KOPT-K1 (cell line): Measurements from ENCODE around the gene NOD1.

Experiments
- H3K27ac ChIP-seq: fragments of 200-600 bp; sonication (generic); 2 replicates; pipeline ENCODE4 v1.5.1; 2016; ENCODE audit warnings: antibody characterized with exemption, mild to moderate bottlenecking, low read depth, low read length; ENCODE audit not compliant: poor library complexity, severe bottlenecking
- H3K36me3 ChIP-seq: fragments of 200-600 bp; sonication (generic); 2 replicates; pipeline ENCODE4 v1.5.1; 2017; ENCODE audit warnings: antibody characterized with exemption, mild to moderate bottlenecking, low read length, moderate library complexity; ENCODE audit not compliant: insufficient read depth
- H3K9me3 ChIP-seq: fragments of 200-600 bp; sonication (generic); 2 replicates; pipeline ENCODE4 v1.5.1; 2017; ENCODE audit warnings: antibody characterized with exemption, low read length, mild to moderate bottlenecking; ENCODE audit not compliant: insufficient read depth, poor library complexity, severe bottlenecking

The NOD1 gene

GRCh38 chr7:30451539-30452279, 26.9 kb downstream of the NOD1 start:
- H3K9me3 ChIP-seq, result no peaks in the 10 kb centered on the region
- peaks cover 100% of the 10 kb centered on the region for H3K36me3 ChIP-seq
- H3K27ac ChIP-seq, result no peak overlapping the region

- Histone ChIP-seq H3K27ac (no peak overlapping the region), H3K36me3 (peaks cover 99% of the 10 kb centered on the region)
These were observed 27.5 kb downstream of the NOD1 start for GRCh38 chr7:30450983-30451497.

GRCh38 chr7:30450240-30450982, 28.2 kb downstream of the NOD1 start:
- Histone ChIP-seq H3K27ac (no peak overlapping the region), H3K36me3 (peaks cover 99% of the 10 kb centered on the region), H3K9me3 (no peaks in the 10 kb centered on the region)

More at GRCh38 chr7:30450983-30451497, 27.5 kb downstream of the NOD1 start:
- H3K9me3 ChIP-seq, result no peaks in the 10 kb centered on the region

GRCh38 chr7:30448461-30449189, 30.0 kb downstream of the NOD1 start:
- H3K9me3 ChIP-seq, result no peaks in the 10 kb centered on the region
- peaks cover 84% of the 10 kb centered on the region for H3K36me3 ChIP-seq
- no peak overlapping the region for H3K27ac ChIP-seq

- Histone ChIP-seq H3K27ac (no peak overlapping the region), H3K36me3 (peaks cover 73% of the 10 kb centered on the region), H3K9me3 (no peaks in the 10 kb centered on the region)
These were observed 31.1 kb downstream of the NOD1 start for GRCh38 chr7:30447466-30447865.

- Histone ChIP-seq H3K36me3 (peaks cover 61% of the 10 kb centered on the region), H3K9me3 (no peaks in the 10 kb centered on the region), H3K27ac (no peak overlapping the region)
These were observed 32.3 kb downstream of the NOD1 start for GRCh38 chr7:30446266-30446665.

GRCh38 chr7:30445770-30446169, 32.8 kb downstream of the NOD1 start:
- peaks cover 56% of the 10 kb centered on the region for H3K36me3 ChIP-seq
- no peaks in the 10 kb centered on the region for H3K9me3 ChIP-seq
- H3K27ac ChIP-seq, result no peak overlapping the region

GRCh38 chr7:30437823-30438574, 40.6 kb downstream of the NOD1 start:
- Histone ChIP-seq H3K36me3 (peaks cover 57% of the 10 kb centered on the region), H3K9me3 (no peaks in the 10 kb centered on the region), H3K27ac (no peak overlapping the region)

GRCh38 chr7:30436518-30436917, 42.1 kb downstream of the NOD1 start:
- Histone ChIP-seq H3K36me3 (peaks cover 71% of the 10 kb centered on the region), H3K27ac (no peak overlapping the region)

GRCh38 chr7:30436046-30436445, 42.5 kb downstream of the NOD1 start:
- H3K36me3 ChIP-seq, result peaks cover 76% of the 10 kb centered on the region
- H3K27ac ChIP-seq, result no peak overlapping the region
- H3K9me3 ChIP-seq, result no peaks in the 10 kb centered on the region

More at GRCh38 chr7:30436518-30436917, 42.1 kb downstream of the NOD1 start:
- H3K9me3 ChIP-seq, result no peaks in the 10 kb centered on the region

- Histone ChIP-seq H3K27ac (no peak overlapping the region), H3K36me3 (peaks cover 91% of the 10 kb centered on the region)
These were observed 44.3 kb downstream of the NOD1 start for GRCh38 chr7:30434140-30434799.

GRCh38 chr7:30433506-30433905, 45.1 kb downstream of the NOD1 start:
- peaks cover 93% of the 10 kb centered on the region for H3K36me3 ChIP-seq
- no peaks in the 10 kb centered on the region for H3K9me3 ChIP-seq
- no peak overlapping the region for H3K27ac ChIP-seq

More at GRCh38 chr7:30434140-30434799, 44.3 kb downstream of the NOD1 start:
- no peaks in the 10 kb centered on the region for H3K9me3 ChIP-seq

- Histone ChIP-seq H3K36me3 (peaks cover 93% of the 10 kb centered on the region), H3K9me3 (no peaks in the 10 kb centered on the region), H3K27ac (no peak overlapping the region)
These were observed 45.5 kb downstream of the NOD1 start for GRCh38 chr7:30433082-30433481.

GRCh38 chr7:30430777-30431176, 47.8 kb downstream of the NOD1 start:
- Histone ChIP-seq H3K36me3 (peaks cover 93% of the 10 kb centered on the region), H3K9me3 (no peaks in the 10 kb centered on the region), H3K27ac (no peak overlapping the region)
